GM18507 (cell line): ENCODE data around the gene MEIS2.

Experiments used
- DNase-seq: peaks from one replicate; pipeline ENCODE4 v3.0.0; 2011; ENCODE audit warnings: low read depth; ENCODE audit not compliant: insufficient read length; ENCODE audit errors: extremely low spot score
- FAIRE-seq: peaks from 2 replicates; lab custom pipeline; 2011; peaks lifted over from hg19 to GRCh38; lab: Jason Lieb, UNC

The MEIS2 gene

GRCh38 chr15:36950371-36950770 is 150.0 kb downstream of the MEIS2 start:
- no peak for DNase-seq
- no peak for FAIRE-seq

GRCh38 chr15:36948982-36949381 is 151.4 kb downstream of the MEIS2 start:
- FAIRE-seq (no peak), DNase-seq (no peak)

GRCh38 chr15:36947035-36947719 is 153.2 kb downstream of the MEIS2 start:
- FAIRE-seq (no peak), DNase-seq (no peak)

GRCh38 chr15:36944442-36944841 is 155.9 kb downstream of the MEIS2 start:
- no peak for FAIRE-seq

GRCh38 chr15:36943508-36944361 is 156.6 kb downstream of the MEIS2 start:
- FAIRE-seq: no peak
- no peak for DNase-seq

More at GRCh38 chr15:36944442-36944841, 155.9 kb downstream of the MEIS2 start:
- DNase-seq: no peak

GRCh38 chr15:36942248-36942827 is 158.0 kb downstream of the MEIS2 start:
- FAIRE-seq (no peak), DNase-seq (no peak)

GRCh38 chr15:36941798-36942197 is 158.6 kb downstream of the MEIS2 start:
- DNase-seq (no peak), FAIRE-seq (no peak)

GRCh38 chr15:36940636-36941260 is 159.6 kb downstream of the MEIS2 start:
- DNase-seq (no peak), FAIRE-seq (no peak)

- DNase-seq (no peak), FAIRE-seq (no peak)
Observed at GRCh38 chr15:36940219-36940618, 160.1 kb downstream of the MEIS2 start.

- FAIRE-seq: no peak
- DNase-seq: no peak
Observed at GRCh38 chr15:36938764-36939163, 161.6 kb downstream of the MEIS2 start.

GRCh38 chr15:36938131-36938530 is 162.2 kb downstream of the MEIS2 start:
- no peak for FAIRE-seq
- DNase-seq: no peak

- FAIRE-seq: no peak
- no peak for DNase-seq
Observed at GRCh38 chr15:36936613-36937012, 163.7 kb downstream of the MEIS2 start.

GRCh38 chr15:36933255-36933990 is 166.9 kb downstream of the MEIS2 start:
- DNase-seq: no peak
- no peak for FAIRE-seq

GRCh38 chr15:36932070-36932469 is 168.3 kb downstream of the MEIS2 start:
- FAIRE-seq (no peak), DNase-seq (no peak)

GRCh38 chr15:36931434-36931833 is 168.9 kb downstream of the MEIS2 start:
- FAIRE-seq (no peak), DNase-seq (no peak)

- DNase-seq (no peak), FAIRE-seq (no peak)
Observed at GRCh38 chr15:36926427-36926825, 173.9 kb downstream of the MEIS2 start.

- FAIRE-seq: no peak
- no peak for DNase-seq
Observed at GRCh38 chr15:36925653-36926426, 174.5 kb downstream of the MEIS2 start.

- FAIRE-seq: no peak
- DNase-seq: no peak
Observed at GRCh38 chr15:36925049-36925448, 175.3 kb downstream of the MEIS2 start.

GRCh38 chr15:36924034-36924433 is 176.3 kb downstream of the MEIS2 start:
- FAIRE-seq: no peak

More at GRCh38 chr15:36924034-36924433, 176.3 kb downstream of the MEIS2 start:
- no peak for DNase-seq
